HEK293 (cell line): Measurements from ENCODE around the gene WWOX.

Experiments
- CTCF ChIA-PET: fragments of 350-600 bp; formaldehyde crosslinking; extraction: SDS; loops from one replicate; lab custom pipeline; 2021; ENCODE audit warnings: antibody characterized with exemption; lab: Yijun Ruan, JAX
- POLR2A ChIA-PET: fragments of 300-600 bp; formaldehyde crosslinking; extraction: SDS; loops from one replicate; lab custom pipeline; 2020; ENCODE audit warnings: antibody characterized with exemption, inconsistent platforms; lab: Yijun Ruan, JAX
- H3K27ac ChIP-seq: fragments of 200-500 bp; sonication (Bioruptor generic); 2 replicates; pipeline ENCODE4 v1.5.1; 2014; ENCODE audit warnings: low read depth, low read length, control low read depth, inconsistent platforms; ENCODE audit errors: extremely low read depth
- H3K36me3 ChIP-seq, 2 experiments: fragments of 200-500 bp in 1 of 2; sonication (Bioruptor generic) in 1 of 2; 1 replicate in 1 of 2; 2 replicates in 1 of 2; pipeline ENCODE4 v1.5.1; 2014 to 2017; ENCODE audit warnings: inconsistent platforms in 2 of 2, low read length in 2 of 2; ENCODE audit not compliant: control insufficient read depth in 2 of 2, insufficient read depth in 1 of 2
- H3K4me1 ChIP-seq: fragments of 200-500 bp; sonication (Bioruptor generic); 2 replicates; pipeline ENCODE4 v1.5.1; 2014; ENCODE audit warnings: mild to moderate bottlenecking, low read length, inconsistent platforms; ENCODE audit not compliant: control insufficient read depth, insufficient read depth
- H3K4me3 ChIP-seq: 2 replicates; pipeline ENCODE4 v1.5.1; 2011; ENCODE audit warnings: low read depth, mild to moderate bottlenecking, control low read depth, low read length, moderate library complexity
- H3K9me3 ChIP-seq: fragments of 200-500 bp; sonication (Bioruptor generic); 2 replicates; pipeline ENCODE4 v1.5.1; 2014; ENCODE audit warnings: low read depth, low read length, inconsistent platforms; ENCODE audit not compliant: control insufficient read depth, insufficient read depth
- IKZF3 ChIP-seq: fragments of 450-650 bp; IDR thresholded peaks from 2 replicates; pipeline ENCODE4 v1.5.0; 2018; ENCODE audit warnings: missing biosample characterization, mild to moderate bottlenecking, missing genetic modification characterization, moderate library complexity
- KLF16 ChIP-seq: fragments of 450-650 bp; formaldehyde crosslinking; IDR thresholded peaks from 2 replicates; pipeline ENCODE4 v1.5.1; 2017; ENCODE audit warnings: missing biosample characterization, missing genetic modification characterization
- MEIS1 ChIP-seq: sonication (generic); formaldehyde crosslinking; IDR thresholded peaks from 2 replicates; pipeline ENCODE4 v1.8.1; 2022; ENCODE audit warnings: missing genetic modification reagents, mild to moderate bottlenecking, borderline replicate concordance
- PRDM1 ChIP-seq: fragments of 450-650 bp; formaldehyde crosslinking; IDR thresholded peaks from 2 replicates; pipeline ENCODE4; 2016; ENCODE audit warnings: missing biosample characterization, missing genetic modification characterization
- SETDB1 ChIP-seq: IDR thresholded peaks from one replicate; pipeline ENCODE4 v1.6.1; 2017; ENCODE audit warnings: mild to moderate bottlenecking, low read length, moderate library complexity, mixed read lengths; ENCODE audit not compliant: insufficient read length
- ZBTB20 ChIP-seq: fragments of 450-650 bp; formaldehyde crosslinking; IDR thresholded peaks from 2 replicates; pipeline ENCODE4 v1.5.1; 2016; ENCODE audit warnings: missing biosample characterization, missing genetic modification characterization
- ZNF133 ChIP-seq: fragments of 450-650 bp; formaldehyde crosslinking; IDR thresholded peaks from 2 replicates; pipeline ENCODE4 v1.5.1; 2016; ENCODE audit warnings: missing biosample characterization, missing genetic modification characterization
- ZNF16 ChIP-seq: fragments of 450-650 bp; formaldehyde crosslinking; IDR thresholded peaks from 2 replicates; pipeline ENCODE4 v1.5.1; 2016; ENCODE audit warnings: low read depth, missing biosample characterization, missing genetic modification characterization
- ZNF274 ChIP-seq, 2 experiments: fragments of 200-500 bp in 1 of 2; fragments of 450-650 bp in 1 of 2; sonication (Bioruptor generic) in 1 of 2; formaldehyde crosslinking in 1 of 2; IDR thresholded peaks; 2 replicates each; pipeline versions ENCODE4 v1.5.1 to v1.6.1; 2014 to 2016; ENCODE audit warnings: borderline replicate concordance in 1 of 2, inconsistent platforms in 1 of 2, low read length in 1 of 2, missing biosample characterization in 1 of 2, missing genetic modification characterization in 1 of 2
- ZNF366 ChIP-seq: fragments of 450-650 bp; formaldehyde crosslinking; conservative IDR thresholded peaks from 2 replicates; pipeline ENCODE4 v1.5.1; 2016; ENCODE audit warnings: missing biosample characterization, missing genetic modification characterization
- ZNF561 ChIP-seq: fragments of 450-650 bp; IDR thresholded peaks from 2 replicates; pipeline ENCODE4 v1.5.1; 2018; ENCODE audit warnings: missing biosample characterization, missing genetic modification characterization, borderline replicate concordance
- ZNF623 ChIP-seq: fragments of 450-650 bp; formaldehyde crosslinking; IDR thresholded peaks from 2 replicates; pipeline ENCODE4 v1.5.1; 2016; ENCODE audit warnings: missing biosample characterization, missing genetic modification characterization
- ZNF654 ChIP-seq: fragments of 450-650 bp; formaldehyde crosslinking; IDR thresholded peaks from 2 replicates; pipeline ENCODE4 v1.5.1; 2016; ENCODE audit warnings: low read depth, missing biosample characterization, missing genetic modification characterization
- ZNF660 ChIP-seq: fragments of 450-650 bp; IDR thresholded peaks from 2 replicates; pipeline ENCODE4 v1.5.1; 2018; ENCODE audit warnings: missing biosample characterization, mild to moderate bottlenecking, missing genetic modification characterization
- ZNF792 ChIP-seq: fragments of 450-650 bp; formaldehyde crosslinking; IDR thresholded peaks from 2 replicates; pipeline ENCODE4 v1.5.1; 2016; ENCODE audit warnings: missing biosample characterization, missing genetic modification characterization
- ZSCAN23 ChIP-seq: fragments of 450-650 bp; formaldehyde crosslinking; IDR thresholded peaks from 2 replicates; pipeline ENCODE4 v1.5.1; 2016; ENCODE audit warnings: missing biosample characterization, missing genetic modification characterization
- ZXDB ChIP-seq: fragments of 450-650 bp; formaldehyde crosslinking; IDR thresholded peaks from 2 replicates; pipeline ENCODE4 v1.5.1; 2016; ENCODE audit warnings: missing biosample characterization, missing genetic modification characterization
- TF ChIP-seq, protein P1 (sequence below): fragments of 450-650 bp; formaldehyde crosslinking; IDR thresholded peaks from 2 replicates; pipeline ENCODE4 v1.5.1; 2016; ENCODE audit warnings: missing biosample characterization, missing genetic modification characterization
- TF ChIP-seq, protein P2 (sequence below): fragments of 450-650 bp; formaldehyde crosslinking; IDR thresholded peaks from 2 replicates; pipeline ENCODE4 v1.5.1; 2017; ENCODE audit warnings: missing biosample characterization, mild to moderate bottlenecking, missing genetic modification characterization, moderate library complexity
- TF ChIP-seq, protein P3 (sequence below): fragments of 450-650 bp; formaldehyde crosslinking; IDR thresholded peaks from 2 replicates; pipeline ENCODE4 v1.5.1; 2016; ENCODE audit warnings: missing biosample characterization, missing genetic modification characterization
- TF ChIP-seq, protein P4 (sequence below): fragments of 450-650 bp; formaldehyde crosslinking; IDR thresholded peaks from 2 replicates; pipeline ENCODE4 v1.5.1; 2016; ENCODE audit warnings: missing biosample characterization, missing genetic modification characterization
- TF ChIP-seq, protein P5 (sequence below): fragments of 450-650 bp; formaldehyde crosslinking; IDR thresholded peaks from 2 replicates; pipeline ENCODE4 v1.5.1; 2016; ENCODE audit warnings: missing biosample characterization, missing genetic modification characterization
- TF ChIP-seq, protein P6 (sequence below): fragments of 450-650 bp; formaldehyde crosslinking; IDR thresholded peaks from 2 replicates; pipeline ENCODE4 v1.5.1; 2016; ENCODE audit warnings: missing biosample characterization, missing genetic modification characterization

WWOX gene

DNA sequence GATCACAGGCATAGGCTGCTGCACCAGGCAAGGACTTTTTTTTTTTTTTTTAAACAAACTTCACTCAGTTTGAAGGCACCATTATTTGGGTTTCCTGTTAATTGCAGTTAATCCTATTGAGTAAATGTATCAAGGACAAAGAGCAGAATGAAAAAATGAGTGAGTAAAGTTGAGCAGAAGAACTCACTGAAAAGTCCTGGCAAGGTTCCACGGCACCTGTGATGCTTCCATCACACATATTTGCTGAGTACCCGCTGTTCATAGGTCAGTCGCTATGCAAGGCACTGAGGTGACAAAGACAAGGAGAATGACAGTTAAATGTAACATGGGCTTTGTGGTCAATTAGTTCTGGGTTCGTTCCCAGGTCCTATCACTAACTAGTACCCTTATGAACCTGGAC, 831.1 kb downstream of the WWOX start:
- ChIA-PET CTCF (interaction anchor here (0.6 kb wide), 1 partner anchor 403 kb away, joined by 3 read pairs; no protein-coding TSS in a partner anchor), POLR2A (no interaction called here)
- TF ChIP-seq, protein P1, sequence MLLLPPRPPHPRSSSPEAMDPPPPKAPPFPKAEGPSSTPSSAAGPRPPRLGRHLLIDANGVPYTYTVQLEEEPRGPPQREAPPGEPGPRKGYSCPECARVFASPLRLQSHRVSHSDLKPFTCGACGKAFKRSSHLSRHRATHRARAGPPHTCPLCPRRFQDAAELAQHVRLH (tag by site-specific recombination), result no peak
- TF ChIP-seq, protein P2, sequence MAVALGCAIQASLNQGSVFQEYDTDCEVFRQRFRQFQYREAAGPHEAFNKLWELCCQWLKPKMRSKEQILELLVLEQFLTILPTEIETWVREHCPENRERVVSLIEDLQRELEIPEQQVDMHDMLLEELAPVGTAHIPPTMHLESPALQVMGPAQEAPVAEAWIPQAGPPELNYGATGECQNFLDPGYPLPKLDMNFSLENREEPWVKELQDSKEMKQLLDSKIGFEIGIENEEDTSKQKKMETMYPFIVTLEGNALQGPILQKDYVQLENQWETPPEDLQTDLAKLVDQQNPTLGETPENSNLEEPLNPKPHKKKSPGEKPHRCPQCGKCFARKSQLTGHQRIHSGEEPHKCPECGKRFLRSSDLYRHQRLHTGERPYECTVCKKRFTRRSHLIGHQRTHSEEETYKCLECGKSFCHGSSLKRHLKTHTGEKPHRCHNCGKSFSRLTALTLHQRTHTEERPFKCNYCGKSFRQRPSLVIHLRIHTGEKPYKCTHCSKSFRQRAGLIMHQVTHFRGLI (tag by site-specific recombination), result no peak
- TF ChIP-seq ZNF274 (IDR thresholded peaks at IDR 0.05; ENCODE audit: low read length), result no peak
- TF ChIP-seq ZNF274 (tag by site-specific recombination; IDR thresholded peaks at IDR 0.05; ENCODE audit: borderline replicate concordance), result no peak
- no peak for TF ChIP-seq PRDM1 (tag by site-specific recombination)
- TF ChIP-seq SETDB1, result no peak
- TF ChIP-seq, protein P3, sequence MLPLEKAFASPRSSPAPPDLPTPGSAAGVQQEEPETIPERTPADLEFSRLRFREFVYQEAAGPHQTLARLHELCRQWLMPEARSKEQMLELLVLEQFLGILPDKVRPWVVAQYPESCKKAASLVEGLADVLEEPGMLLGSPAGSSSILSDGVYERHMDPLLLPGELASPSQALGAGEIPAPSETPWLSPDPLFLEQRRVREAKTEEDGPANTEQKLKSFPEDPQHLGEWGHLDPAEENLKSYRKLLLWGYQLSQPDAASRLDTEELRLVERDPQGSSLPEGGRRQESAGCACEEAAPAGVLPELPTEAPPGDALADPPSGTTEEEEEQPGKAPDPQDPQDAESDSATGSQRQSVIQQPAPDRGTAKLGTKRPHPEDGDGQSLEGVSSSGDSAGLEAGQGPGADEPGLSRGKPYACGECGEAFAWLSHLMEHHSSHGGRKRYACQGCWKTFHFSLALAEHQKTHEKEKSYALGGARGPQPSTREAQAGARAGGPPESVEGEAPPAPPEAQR (tag by site-specific recombination), result no peak
- TF ChIP-seq ZNF654 (tag by site-specific recombination), result no peak
- TF ChIP-seq ZNF366 (tag by site-specific recombination), result no peak
- TF ChIP-seq ZNF16 (tag by site-specific recombination), result no peak
- TF ChIP-seq ZNF623 (tag by site-specific recombination), result no peak
- no peak for TF ChIP-seq ZSCAN23
- TF ChIP-seq ZXDB, result no peak
- TF ChIP-seq ZNF792, result no peak
- H3K4me1 ChIP-seq, result no peaks in the 10 kb centered on the region
- no peaks in the 10 kb centered on the region for H3K36me3 ChIP-seq
- no peak overlapping the region for H3K27ac ChIP-seq
- H3K4me3 ChIP-seq, result no peak overlapping the region
- H3K9me3 ChIP-seq, result no peaks in the 10 kb centered on the region

DNA sequence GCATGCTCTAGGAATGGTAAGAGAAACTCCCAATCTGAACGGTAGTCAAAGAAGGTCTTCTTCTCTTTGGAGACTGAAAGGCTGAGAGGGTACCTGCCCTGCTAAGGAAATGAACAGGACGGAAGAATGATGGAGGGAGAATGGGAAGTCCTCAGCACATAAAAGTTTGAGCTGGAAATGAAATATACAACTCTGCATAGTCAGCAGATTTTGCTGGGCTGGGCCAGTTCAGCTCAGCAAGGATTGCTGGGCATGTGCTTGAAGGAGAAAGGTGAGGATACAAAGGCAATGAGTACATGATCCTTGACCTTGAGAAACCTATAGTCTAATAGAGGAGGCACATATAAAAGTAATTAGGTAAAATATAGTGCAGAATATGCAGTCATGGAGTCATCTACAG, 831.8 kb downstream of the WWOX start:
- CTCF ChIA-PET, result no interaction called here
- TF ChIP-seq, protein P4, sequence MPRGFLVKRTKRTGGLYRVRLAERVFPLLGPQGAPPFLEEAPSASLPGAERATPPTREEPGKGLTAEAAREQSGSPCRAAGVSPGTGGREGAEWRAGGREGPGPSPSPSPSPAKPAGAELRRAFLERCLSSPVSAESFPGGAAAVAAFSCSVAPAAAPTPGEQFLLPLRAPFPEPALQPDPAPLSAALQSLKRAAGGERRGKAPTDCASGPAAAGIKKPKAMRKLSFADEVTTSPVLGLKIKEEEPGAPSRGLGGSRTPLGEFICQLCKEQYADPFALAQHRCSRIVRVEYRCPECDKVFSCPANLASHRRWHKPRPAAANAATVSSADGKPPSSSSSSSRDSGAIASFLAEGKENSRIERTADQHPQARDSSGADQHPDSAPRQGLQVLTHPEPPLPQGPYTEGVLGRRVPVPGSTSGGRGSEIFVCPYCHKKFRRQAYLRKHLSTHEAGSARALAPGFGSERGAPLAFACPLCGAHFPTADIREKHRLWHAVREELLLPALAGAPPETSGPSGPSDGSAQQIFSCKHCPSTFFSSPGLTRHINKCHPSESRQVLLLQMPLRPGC, result no peak
- TF ChIP-seq IKZF3, result no peak
- TF ChIP-seq MEIS1 (CRISPR knock-in tag), result no peak
- TF ChIP-seq ZNF561 (tag by site-specific recombination), result no peak
- TF ChIP-seq, protein P5, sequence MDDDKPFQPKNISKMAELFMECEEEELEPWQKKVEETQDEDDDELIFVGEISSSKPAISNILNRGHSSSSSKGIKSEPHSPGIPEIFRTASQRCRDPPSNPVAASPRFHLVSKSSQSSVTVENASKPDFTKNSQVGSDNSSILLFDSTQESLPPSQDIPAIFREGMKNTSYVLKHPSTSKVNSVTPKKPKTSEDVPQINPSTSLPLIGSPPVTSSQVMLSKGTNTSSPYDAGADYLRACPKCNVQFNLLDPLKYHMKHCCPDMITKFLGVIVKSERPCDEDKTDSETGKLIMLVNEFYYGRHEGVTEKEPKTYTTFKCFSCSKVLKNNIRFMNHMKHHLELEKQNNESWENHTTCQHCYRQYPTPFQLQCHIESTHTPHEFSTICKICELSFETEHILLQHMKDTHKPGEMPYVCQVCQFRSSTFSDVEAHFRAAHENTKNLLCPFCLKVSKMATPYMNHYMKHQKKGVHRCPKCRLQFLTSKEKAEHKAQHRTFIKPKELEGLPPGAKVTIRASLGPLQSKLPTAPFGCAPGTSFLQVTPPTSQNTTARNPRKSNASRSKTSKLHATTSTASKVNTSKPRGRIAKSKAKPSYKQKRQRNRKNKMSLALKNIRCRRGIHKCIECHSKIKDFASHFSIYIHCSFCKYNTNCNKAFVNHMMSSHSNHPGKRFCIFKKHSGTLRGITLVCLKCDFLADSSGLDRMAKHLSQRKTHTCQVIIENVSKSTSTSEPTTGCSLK, result no peak
- no peak for TF ChIP-seq ZBTB20
- TF ChIP-seq ZNF792, result no peak
- TF ChIP-seq KLF16 (tag by site-specific recombination), result no peak
- no peak for TF ChIP-seq ZNF133 (tag by site-specific recombination)
- no peak for TF ChIP-seq ZNF660 (tag by site-specific recombination)
- TF ChIP-seq, protein P6, sequence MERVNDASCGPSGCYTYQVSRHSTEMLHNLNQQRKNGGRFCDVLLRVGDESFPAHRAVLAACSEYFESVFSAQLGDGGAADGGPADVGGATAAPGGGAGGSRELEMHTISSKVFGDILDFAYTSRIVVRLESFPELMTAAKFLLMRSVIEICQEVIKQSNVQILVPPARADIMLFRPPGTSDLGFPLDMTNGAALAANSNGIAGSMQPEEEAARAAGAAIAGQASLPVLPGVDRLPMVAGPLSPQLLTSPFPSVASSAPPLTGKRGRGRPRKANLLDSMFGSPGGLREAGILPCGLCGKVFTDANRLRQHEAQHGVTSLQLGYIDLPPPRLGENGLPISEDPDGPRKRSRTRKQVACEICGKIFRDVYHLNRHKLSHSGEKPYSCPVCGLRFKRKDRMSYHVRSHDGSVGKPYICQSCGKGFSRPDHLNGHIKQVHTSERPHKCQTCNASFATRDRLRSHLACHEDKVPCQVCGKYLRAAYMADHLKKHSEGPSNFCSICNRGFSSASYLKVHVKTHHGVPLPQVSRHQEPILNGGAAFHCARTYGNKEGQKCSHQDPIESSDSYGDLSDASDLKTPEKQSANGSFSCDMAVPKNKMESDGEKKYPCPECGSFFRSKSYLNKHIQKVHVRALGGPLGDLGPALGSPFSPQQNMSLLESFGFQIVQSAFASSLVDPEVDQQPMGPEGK (tag by site-specific recombination), result no peak

More for the DNA sequence above, 831.8 kb downstream of the WWOX start:
- Histone ChIP-seq H3K4me3 (no peak overlapping the region), H3K4me1 (no peaks in the 10 kb centered on the region), H3K9me3 (no peaks in the 10 kb centered on the region), H3K36me3 (no peaks in the 10 kb centered on the region), H3K27ac (no peak overlapping the region)
- POLR2A ChIA-PET, result no interaction called here
